Activated naive CD4-positive, alpha-beta T cell treated with Interleukin-2 at 50 U/mL for 16 hours (primary cell): ENCODE results near the gene USH2A.

Experiments used
- DNase-seq: peaks from one replicate; pipeline ENCODE4 v3.0.0-alpha.2; 2020

The USH2A gene

GRCh38 chr1:215857317-215857716 lies 565.9 kb downstream of the USH2A start:
- DNase-seq = no peak

- no peak for DNase-seq
Measured at GRCh38 chr1:215845234-215845891, 577.9 kb downstream of the USH2A start.

DNA sequence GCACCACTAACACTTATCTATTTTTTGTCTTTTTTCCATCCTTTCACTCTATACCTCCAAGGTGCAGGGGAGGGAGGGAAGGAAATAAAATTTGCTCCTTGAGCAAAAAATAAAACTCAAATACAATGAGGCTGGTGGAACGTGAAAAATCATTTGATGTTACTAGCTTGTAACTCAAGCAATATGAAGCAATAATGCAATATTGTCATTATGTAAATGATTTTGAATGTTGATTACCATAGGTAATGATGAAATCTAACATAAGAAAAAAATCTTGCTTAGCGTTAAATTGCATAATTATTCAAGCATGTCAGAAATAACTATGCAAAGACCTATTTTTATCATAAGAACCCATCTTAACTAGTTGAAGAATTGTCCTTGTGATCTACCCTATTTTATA lies 578.5 kb downstream of the USH2A start:
- no peak for DNase-seq

- no peak for DNase-seq
Measured at GRCh38 chr1:215844266-215844665, 579.0 kb downstream of the USH2A start.

- DNase-seq = no peak
Measured at GRCh38 chr1:215842905-215843304, 580.3 kb downstream of the USH2A start.

DNA sequence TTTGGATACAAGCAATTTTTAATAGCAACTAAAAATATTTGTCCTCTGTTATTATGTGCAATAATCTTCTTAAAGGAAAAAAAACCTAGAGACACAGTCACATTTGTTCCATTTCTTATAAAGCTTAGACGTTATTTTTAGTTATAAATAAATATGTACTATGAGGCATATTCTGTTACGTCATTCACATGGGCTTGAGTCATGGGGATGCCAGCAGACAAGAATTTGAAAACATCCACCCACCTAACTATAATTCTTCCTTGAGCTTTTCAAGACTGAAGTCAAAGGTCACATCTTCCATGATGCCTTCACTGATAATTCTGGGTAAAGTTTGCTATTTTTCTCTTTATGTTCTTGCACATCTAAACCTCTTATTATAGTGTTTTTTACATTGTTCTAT lies 587.3 kb downstream of the USH2A start:
- no peak for DNase-seq

DNA sequence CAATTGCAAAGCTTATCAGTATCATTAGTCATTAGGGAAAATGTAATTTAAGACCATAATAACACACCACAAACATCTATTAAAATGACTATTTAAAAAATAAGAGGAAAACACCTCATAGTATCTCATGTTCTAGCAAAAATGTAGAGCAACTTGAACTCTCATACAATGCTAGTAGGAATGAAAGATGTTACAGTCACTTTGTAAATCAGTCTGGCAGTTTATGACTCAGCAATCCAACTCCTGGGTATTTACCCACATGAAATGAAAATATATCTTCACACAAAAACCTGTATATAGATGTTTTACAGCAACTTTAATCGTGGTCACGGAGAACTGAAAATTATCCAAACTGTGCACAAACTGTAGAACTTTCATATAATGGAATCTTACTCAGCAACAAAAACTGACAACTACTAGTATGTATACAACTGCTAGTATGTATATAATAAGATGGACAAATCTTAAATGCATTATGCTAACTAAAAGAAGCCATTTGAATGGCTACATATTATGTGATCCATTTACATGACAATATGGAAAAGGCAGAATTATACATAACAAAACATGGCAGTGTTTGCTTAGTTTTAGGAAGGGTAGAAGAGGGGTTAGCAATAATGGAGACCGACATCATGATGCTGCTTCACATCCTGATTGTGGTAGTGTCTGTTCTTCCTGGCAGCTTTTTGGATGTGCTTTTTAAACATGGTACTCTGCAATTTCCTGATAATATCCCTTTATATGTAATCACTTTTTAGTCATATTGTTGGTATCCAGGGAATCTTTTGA lies 589.1 kb downstream of the USH2A start:
- DNase-seq = no peak

- DNase-seq = no peak
Measured at GRCh38 chr1:215830226-215830810, 592.9 kb downstream of the USH2A start.

- no peak for DNase-seq
Measured at GRCh38 chr1:215825056-215825455, 598.2 kb downstream of the USH2A start.

DNA sequence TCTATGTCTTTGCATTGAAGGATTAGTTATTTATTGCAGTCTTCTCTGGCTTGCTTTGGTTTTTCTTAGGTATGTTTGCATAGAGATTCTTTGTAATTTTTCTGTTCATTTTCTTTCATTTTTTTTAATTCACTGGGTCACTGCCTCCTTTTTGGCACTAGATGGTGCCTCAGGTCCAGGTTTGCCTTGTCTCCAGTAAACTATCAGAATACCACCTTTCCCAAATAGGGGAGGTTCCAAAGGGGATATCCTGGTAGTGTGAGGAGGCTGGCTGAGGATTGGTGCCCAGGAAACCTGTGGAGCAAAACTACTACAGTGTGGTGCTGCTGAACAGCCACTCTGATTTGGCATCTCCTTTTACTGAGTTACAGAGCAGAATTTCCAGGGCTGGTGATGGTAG lies 599.0 kb downstream of the USH2A start:
- DNase-seq = no peak

- DNase-seq = no peak
Measured at GRCh38 chr1:215819114-215819513, 604.1 kb downstream of the USH2A start.

- no peak for DNase-seq
Measured at GRCh38 chr1:215807911-215808436, 615.3 kb downstream of the USH2A start.

DNA sequence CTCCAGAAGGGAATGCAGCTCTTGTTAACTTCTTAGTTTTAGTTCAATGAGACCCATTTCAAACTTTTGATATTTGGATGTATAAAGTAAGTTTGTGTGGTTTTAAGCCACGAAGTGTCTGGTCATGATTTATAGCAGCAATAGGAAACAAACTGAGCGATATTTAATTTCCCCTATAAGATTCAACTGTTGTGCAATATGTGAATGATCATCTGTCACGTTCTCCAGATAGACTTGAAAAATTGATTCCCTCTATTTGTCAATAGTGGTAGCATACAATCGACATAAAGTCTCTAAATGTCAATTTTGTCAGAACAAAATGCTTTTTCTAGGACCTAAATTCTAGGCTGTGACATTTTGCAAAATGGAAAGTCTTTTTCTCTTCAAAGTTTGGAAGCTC lies 616.0 kb downstream of the USH2A start:
- DNase-seq = no peak

DNA sequence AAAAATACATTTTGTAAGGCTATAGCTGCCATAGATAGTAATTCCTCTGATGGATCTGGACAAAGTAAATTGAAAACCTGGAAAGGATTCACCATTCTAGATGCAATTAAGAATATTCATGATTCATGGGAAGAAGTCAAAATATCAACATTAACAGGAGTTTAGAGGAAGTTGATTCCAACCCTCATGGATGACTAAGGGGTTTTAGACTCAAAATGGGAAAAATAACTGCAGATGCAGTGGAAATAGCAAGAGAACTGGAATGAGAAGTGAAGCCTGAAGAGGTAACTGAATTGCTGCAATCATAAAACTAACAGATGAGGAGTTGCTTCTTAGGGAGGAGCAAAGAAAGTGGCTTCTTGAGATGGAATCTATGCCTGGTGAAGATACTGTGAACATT lies 625.4 kb downstream of the USH2A start:
- no peak for DNase-seq

DNA sequence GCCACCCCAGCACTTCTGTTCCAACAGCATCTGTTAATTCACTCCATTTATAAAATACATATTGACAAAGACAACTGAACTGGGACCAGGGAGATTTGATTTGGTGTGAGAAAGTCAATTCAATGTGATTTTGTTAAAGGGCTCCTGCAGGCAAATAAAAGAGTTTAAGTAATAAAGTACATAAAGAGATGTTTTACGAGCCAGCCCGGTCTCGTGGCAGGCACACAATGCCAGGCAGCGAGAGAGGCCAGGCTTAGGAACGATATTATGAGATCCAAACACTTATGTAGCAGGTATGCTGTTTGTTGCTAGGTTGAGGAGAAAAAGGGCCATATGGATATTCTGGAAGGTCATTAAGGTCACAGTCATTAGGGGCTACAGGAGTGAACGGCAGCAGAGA lies 629.1 kb downstream of the USH2A start:
- no peak for DNase-seq

DNA sequence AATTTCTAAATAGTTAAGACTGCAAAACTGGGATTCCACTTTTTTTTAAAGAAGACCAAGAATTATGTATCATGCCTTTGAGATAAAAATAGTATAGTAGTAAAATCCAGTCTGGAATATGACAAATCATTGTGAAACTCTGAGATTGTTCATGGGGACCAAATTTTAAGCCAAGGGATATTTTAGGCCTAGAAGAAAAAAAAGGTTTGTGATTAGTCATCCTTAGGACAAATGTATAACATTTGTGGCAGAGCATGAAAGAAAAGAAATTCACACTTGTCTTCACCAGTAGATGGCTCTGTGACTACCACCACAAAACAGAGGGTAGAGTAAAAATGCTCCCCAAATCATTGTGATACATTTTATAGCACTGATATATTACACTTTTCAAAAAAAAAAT lies 630.1 kb downstream of the USH2A start:
- no peak for DNase-seq

GRCh38 chr1:215792446-215792845 lies 630.8 kb downstream of the USH2A start:
- DNase-seq = no peak

- no peak for DNase-seq
Measured at GRCh38 chr1:215789981-215790380, 633.3 kb downstream of the USH2A start.

DNA sequence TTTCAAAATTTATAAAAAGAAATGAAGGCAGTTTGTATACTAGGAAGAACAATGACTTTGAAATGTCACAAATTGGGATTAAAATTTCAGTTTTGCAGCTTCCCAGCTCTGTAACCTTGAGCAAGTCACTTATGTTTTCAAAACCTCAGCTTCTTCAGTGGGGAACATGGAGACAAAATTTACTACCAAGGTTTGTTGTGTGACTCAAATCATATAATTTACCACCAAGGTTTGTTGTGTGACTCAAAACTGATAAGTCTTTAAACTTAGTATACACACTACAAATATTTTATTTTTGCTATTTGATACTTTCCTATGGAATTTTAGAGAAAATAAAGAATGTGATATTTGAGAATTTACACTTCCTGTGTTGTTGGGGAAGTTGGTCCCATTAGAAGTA lies 636.3 kb downstream of the USH2A start:
- no peak for DNase-seq

GRCh38 chr1:215780641-215781040 lies 642.6 kb downstream of the USH2A start:
- DNase-seq = no peak

GRCh38 chr1:215780139-215780538 lies 643.1 kb downstream of the USH2A start:
- DNase-seq = no peak

DNA sequence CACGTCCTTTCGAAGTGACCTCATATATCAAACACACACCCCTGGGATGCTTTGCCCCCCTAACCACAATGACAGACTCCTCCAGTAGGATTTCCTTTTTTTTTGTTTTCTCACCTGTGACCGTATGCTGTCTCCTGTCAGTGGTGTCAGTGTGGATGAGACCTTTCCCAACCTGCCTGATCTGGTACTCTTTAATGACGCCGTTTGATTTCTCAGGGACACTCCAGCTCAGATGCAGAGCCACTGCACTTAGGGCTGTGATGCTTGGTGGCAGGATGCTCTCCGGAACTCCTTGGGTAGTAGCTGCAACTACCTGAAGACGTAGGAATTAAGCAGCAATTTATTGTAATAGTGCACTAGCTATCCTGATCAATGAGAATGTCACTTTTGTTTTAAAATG lies 643.5 kb downstream of the USH2A start:
- no peak for DNase-seq

GRCh38 chr1:215777370-215777925 lies 645.8 kb downstream of the USH2A start:
- DNase-seq = no peak

DNA sequence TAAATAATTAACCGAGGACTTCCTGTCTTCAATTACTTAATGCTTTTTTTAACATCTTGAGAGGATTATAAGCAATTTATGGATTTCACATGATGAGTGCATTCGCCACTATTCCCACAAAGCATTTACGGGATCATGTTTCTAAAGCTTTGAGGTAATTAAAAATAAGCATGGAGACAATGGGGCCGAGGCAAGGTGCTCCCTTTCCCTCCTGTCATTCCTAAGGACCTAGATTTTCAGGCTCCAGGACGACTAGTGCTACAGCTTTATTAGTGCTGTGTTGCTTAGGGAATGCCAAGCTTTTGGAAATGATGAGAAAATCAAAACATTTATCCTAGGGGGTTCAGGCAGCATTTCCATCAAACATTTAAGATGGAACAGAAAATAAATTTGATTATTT lies 646.9 kb downstream of the USH2A start:
- no peak for DNase-seq
